Retina (tissue), 1 donor: ENCODE data around the gene TMEM179.

Experiments used
- DNase-seq: peaks from one replicate; pipeline ENCODE4 v3.0.0-alpha.2; 2016

The TMEM179 gene

GRCh38 chr14:104567141-104567956 is 37.2 kb downstream of the TMEM179 start:
- DNase-seq: no peak

- DNase-seq: no peak
Observed at GRCh38 chr14:104564744-104565679, 39.6 kb downstream of the TMEM179 start.

GRCh38 chr14:104563742-104564615 is 40.6 kb downstream of the TMEM179 start:
- peak; percentile 93 for DNase-seq

- peak; percentile 51 for DNase-seq
Observed at GRCh38 chr14:104563191-104563741, 41.3 kb downstream of the TMEM179 start.

GRCh38 chr14:104562606-104563005 is 42.0 kb downstream of the TMEM179 start:
- DNase-seq: no peak

- DNase-seq: peak; percentile 40
Observed at GRCh38 chr14:104561632-104562495, 42.7 kb downstream of the TMEM179 start.

GRCh38 chr14:104561124-104561557 is 43.4 kb downstream of the TMEM179 start:
- DNase-seq: peak; percentile 39

GRCh38 chr14:104560586-104560945 is 44.0 kb downstream of the TMEM179 start:
- DNase-seq: no peak

GRCh38 chr14:104559804-104560585 is 44.6 kb downstream of the TMEM179 start:
- DNase-seq: peak; percentile 61

- DNase-seq: peak; percentile 23
Observed at GRCh38 chr14:104559028-104559803, 45.4 kb downstream of the TMEM179 start.

- peak; percentile 7 for DNase-seq
Observed at GRCh38 chr14:104558231-104559027, 46.1 kb downstream of the TMEM179 start.

- no peak for DNase-seq
Observed at GRCh38 chr14:104557766-104558165, 46.8 kb downstream of the TMEM179 start.

- DNase-seq: peak; percentile 3
Observed at GRCh38 chr14:104557086-104557485, 47.5 kb downstream of the TMEM179 start.

- DNase-seq: peak; percentile 24
Observed at GRCh38 chr14:104556256-104557021, 48.1 kb downstream of the TMEM179 start.

GRCh38 chr14:104555430-104556255 is 48.9 kb downstream of the TMEM179 start:
- peak; percentile 58 for DNase-seq

GRCh38 chr14:104554608-104555429 is 49.8 kb downstream of the TMEM179 start:
- DNase-seq: peak; percentile 67
